ENCODE measurements around the gene MAEL.

- TF ChIP-seq, protein P1, sequence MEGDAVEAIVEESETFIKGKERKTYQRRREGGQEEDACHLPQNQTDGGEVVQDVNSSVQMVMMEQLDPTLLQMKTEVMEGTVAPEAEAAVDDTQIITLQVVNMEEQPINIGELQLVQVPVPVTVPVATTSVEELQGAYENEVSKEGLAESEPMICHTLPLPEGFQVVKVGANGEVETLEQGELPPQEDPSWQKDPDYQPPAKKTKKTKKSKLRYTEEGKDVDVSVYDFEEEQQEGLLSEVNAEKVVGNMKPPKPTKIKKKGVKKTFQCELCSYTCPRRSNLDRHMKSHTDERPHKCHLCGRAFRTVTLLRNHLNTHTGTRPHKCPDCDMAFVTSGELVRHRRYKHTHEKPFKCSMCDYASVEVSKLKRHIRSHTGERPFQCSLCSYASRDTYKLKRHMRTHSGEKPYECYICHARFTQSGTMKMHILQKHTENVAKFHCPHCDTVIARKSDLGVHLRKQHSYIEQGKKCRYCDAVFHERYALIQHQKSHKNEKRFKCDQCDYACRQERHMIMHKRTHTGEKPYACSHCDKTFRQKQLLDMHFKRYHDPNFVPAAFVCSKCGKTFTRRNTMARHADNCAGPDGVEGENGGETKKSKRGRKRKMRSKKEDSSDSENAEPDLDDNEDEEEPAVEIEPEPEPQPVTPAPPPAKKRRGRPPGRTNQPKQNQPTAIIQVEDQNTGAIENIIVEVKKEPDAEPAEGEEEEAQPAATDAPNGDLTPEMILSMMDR (IDR thresholded peaks at IDR 0.05) = no peak
- no peak for TF ChIP-seq POLR2A (IDR thresholded peaks at IDR 0.05)
These were observed 35.6 kb upstream of the MAEL start for GRCh38 chr1:166953491-166953890.
